ENCODE data around the gene CEP131. TPM values are rescaled to one million over a fixed set of nuclear protein-coding genes. Genes with fewer than 3 reads are reported as not detected.

CEP131 gene
- total RNA-seq, 1 donor from 2014 or later, result 2.1 TPM

DNA sequence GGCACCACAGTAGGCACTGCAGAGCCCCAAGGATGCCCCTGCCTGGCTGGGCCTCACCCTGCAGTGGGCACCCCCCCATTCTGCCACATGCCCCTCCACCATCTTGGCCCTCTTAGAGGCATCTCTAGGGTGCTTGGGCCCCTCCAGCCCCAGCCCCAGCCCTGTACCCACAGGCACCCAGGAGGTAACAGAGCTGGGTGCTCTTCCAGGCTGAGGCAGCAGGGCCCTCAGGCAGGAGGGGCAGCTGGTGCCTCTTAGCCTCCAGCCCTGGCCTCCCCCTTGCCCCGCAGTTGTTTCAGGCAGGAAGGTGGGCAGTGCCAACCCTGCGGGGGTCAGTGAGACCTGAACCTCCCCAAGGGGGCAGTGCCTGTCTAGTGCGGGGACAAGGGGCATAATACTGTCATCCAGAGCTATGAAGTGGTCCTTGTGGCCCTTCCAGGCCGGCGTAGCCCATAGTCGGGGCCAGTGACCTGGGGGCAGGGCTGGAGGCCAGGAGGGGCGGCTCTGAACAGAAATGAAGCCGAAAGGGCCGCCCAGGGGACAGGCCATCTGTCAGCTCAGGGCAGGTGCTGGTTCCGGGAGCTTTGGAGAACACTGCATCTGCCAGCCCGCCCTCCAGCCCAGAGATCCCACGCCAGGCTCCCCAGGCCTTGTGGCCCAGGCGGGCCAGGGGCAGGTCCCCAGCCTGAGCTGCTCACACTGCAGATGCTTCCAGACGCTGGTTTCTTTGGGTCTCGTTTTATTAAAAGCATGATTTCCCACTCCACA, 51.9 kb downstream of the CEP131 start:
- DNase-seq (ENCODE audit: low spot score) (no peak), ATAC-seq (no peak)

GRCh38 chr17:81169870-81170309, 52.9 kb downstream of the CEP131 start:
- ATAC-seq (no peak), DNase-seq (ENCODE audit: low spot score) (no peak)

GRCh38 chr17:81167638-81168037, 55.1 kb downstream of the CEP131 start:
- no peak for ATAC-seq
- no peak for DNase-seq (ENCODE audit: low spot score)

DNA sequence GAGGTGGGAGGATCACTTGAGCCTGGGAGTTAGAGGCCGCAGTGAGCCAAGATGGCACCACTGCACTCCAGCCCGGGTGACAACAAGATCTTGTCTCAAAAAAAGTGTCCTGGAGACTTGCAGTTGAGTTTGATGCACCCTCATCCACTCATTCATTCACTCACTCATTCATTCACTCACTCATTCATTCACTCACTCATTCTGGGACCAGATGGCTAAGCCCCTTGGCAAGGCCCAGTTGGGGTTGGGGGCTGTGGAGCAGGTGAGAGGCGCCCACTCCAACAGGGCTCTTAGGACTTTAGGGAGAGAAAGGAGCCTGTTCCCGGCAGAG, 55.6 kb downstream of the CEP131 start:
- DNase-seq (ENCODE audit: low spot score) (no peak), ATAC-seq (no peak)

DNA sequence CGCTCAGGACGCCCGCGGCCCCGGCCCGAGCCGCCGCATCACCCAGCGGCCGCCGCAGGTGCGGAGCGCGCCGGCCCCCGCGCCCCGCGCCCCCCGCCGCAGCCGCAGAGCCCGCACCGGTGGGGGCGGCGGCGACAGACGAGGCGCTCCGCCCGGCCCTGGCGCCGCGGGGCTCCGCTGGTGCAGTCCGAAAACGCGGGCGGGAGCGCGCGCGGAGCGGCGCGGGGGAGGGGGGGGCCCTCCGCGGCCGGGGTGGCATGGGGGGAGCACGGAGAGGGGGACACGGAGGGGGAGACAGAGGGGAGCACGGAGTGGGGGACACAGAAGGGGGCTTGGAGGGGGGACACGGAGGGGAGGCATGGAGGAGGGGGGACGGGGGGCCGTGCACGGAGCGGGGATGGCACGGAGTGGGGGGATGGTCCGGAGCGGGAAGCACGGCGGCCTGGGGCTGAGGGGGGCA, 56.7 kb downstream of the CEP131 start, which contains the start of gene AATK:
TSS of gene AATK (minus strand) at position 189 of the 460 bp plus-strand sequence. CDS start 229 bp downstream, outside the sequence.
- no peak for ATAC-seq
- DNase-seq (ENCODE audit: low spot score), result no peak

GRCh38 chr17:81165246-81166032, 57.3 kb downstream of the CEP131 start, which contains the start of gene PVALEF:
PVALEF (plus strand) TSS chr17:81165507; CDS start chr17:81181227, 15,720 bp downstream.
- no peak for DNase-seq (ENCODE audit: low spot score)

GRCh38 chr17:81164371-81165245, 58.2 kb downstream of the CEP131 start:
- DNase-seq (ENCODE audit: low spot score) (no peak), ATAC-seq (peak; percentile 70)

More at GRCh38 chr17:81165246-81166032, 57.3 kb downstream of the CEP131 start, which contains the start of gene PVALEF:
- ATAC-seq, result peak; percentile 64

DNA sequence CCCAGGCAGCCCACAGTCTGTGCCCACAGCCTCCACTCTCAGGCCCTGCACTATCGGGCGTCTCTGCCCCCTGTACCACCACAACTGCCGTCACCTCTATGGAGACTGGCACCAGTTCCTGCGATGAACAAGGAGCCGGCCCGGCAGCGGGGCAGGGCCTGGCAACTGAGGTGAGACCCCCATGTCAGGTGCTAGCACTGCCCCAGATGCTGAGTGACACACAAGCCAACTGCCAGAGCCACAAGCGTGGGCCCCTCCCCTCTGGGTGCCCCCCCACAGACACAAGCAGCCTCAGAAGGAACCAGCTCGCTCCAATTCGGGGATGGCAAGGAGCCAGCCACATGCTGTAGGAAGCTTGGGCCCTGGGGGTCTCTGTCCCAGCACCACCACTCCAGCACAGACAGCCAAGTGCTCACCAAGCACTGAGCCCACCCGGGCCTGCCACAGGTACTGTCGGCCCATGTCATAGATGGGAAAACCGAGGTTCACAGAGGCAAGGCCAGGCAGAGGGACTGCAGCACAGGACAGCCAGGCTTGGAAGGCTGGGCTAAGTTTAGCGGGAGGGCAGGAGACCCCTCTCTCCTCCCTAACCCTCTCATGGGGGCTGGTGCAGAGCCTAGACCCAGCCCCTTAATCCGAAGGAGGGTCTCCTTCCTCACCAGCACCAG, 58.9 kb downstream of the CEP131 start:
- no peak for DNase-seq (ENCODE audit: low spot score)
- ATAC-seq, result no peak

GRCh38 chr17:81163051-81163695, 59.6 kb downstream of the CEP131 start:
- no peak for DNase-seq (ENCODE audit: low spot score)
- no peak for ATAC-seq

DNA sequence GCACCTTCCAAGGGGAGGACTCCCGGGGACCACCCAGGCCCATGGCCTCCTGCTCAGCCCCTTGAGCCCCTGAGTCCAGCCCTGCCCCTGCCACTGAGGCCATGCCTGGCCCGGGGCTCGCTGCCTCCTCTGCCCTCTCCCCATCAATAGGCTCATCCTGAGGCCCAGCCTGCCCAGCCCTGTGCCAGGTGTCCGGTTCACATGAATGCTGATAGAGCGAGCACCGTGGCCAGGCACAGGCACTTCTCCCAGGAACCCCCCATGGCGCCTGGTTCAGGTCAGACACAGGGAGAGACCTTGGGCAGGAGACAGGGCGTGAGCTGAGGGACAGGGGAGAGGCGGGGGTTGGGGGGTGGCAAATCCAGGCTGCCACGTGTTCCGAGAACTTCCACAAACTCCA, 60.3 kb downstream of the CEP131 start:
- no peak for ATAC-seq
- DNase-seq (ENCODE audit: low spot score), result no peak

- ATAC-seq, result no peak
- no peak for DNase-seq (ENCODE audit: low spot score)
Measured at GRCh38 chr17:81161972-81162371, 60.8 kb downstream of the CEP131 start.

DNA sequence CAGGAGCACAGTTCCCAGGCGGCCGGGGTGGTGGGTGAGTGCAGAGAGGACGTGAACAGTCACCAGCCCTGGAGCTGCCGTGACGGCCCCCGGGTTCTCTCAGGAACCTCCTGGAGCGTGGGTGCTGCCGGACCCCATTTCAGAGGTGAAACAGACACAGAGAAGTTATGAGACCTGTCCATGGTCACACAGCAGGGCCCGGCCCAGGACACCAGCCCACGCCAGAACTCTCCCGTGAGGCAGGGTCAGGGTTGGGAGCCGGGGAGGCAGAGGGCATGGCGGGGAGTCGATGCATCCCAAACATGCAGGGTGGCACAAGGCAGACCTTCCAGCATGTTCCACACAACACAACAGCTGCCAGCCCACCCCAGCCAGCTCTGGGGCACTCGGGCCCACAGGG, 61.2 kb downstream of the CEP131 start:
- DNase-seq (ENCODE audit: low spot score) (no peak), ATAC-seq (no peak)

GRCh38 chr17:81160747-81161453, 61.9 kb downstream of the CEP131 start:
- DNase-seq (ENCODE audit: low spot score), result no peak
- no peak for ATAC-seq

DNA sequence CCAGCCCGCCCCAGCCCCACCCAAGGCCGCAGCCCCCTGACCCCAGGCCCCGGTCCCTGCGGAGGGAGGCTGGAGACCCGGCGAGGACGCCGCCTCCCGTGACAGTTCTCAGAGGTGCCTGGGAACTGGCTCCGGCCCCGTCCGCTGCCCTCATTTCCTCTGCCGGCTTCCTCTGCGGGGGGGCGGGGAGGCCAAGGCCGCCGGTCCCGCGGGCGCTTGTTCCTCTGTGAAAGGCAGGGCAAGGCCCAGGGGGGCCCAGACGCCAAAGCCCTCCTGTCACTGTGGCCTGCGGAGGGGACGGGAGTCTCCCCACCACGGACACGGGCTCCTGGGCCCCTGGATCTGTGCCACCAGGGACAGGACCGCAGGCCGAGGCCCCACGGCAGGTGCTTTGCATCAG, 62.5 kb downstream of the CEP131 start:
- ATAC-seq (peak; percentile 30), DNase-seq (ENCODE audit: low spot score) (no peak)

DNA sequence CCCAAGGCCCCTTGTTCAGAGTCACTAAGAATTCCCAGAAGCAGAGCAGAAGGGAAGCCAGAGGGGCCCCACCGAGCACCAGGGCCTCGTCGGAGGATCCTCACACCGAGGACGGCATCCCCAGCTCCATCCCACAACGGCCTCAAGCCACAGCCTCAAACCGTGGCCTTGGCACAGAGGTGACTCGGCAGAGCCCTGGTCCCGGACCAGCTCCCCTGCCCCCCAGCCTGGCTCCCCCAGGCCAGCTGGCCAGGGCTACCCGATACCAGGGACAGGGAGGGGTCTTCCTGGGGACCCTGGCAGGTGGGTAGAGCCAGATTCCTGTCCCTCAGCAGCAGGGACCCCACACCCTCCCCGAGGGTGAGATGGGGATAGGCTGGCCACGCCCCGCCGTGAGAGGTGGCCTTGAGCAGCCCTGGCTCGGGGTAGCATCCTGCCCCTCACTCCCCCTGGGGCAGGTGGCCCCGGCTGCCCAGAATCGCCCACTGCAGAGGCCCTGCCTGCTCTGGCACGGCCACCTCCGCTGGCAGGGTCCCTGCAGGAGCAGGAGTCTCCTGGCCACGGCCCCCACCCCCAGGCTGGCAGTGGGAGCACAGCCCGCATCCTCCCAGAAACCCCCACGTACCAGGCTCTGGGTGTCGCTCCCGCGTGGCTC, 63.0 kb downstream of the CEP131 start:
- DNase-seq (ENCODE audit: low spot score), result no peak
- ATAC-seq, result no peak

- no peak for ATAC-seq
- DNase-seq (ENCODE audit: low spot score), result no peak
Measured at GRCh38 chr17:81158688-81159590, 63.8 kb downstream of the CEP131 start.

GRCh38 chr17:81157848-81158687, 64.7 kb downstream of the CEP131 start:
- DNase-seq (ENCODE audit: low spot score) (no peak), ATAC-seq (no peak)
